ENCODE data around the gene CFAP221.

DNA sequence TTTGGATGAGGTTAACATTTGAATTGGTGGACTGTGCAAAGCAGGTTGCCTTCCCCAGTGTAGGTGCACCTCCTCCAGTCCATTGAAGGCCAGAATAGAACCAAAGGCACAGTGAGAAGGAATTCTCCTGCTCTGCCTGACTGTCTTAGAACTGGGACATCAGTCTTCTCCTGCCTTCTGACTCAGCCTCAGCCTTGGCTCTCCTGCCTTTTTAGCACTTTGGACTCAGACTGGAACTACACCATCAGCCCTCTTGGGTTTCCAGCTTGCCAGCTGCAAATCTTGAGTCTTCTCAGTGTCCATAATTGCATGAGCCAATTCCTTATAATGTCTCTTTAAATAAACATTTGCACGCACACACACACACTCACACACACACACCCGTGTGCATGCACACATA, 126.8 kb downstream of the CFAP221 start:
- TF ChIP-seq, protein P1, sequence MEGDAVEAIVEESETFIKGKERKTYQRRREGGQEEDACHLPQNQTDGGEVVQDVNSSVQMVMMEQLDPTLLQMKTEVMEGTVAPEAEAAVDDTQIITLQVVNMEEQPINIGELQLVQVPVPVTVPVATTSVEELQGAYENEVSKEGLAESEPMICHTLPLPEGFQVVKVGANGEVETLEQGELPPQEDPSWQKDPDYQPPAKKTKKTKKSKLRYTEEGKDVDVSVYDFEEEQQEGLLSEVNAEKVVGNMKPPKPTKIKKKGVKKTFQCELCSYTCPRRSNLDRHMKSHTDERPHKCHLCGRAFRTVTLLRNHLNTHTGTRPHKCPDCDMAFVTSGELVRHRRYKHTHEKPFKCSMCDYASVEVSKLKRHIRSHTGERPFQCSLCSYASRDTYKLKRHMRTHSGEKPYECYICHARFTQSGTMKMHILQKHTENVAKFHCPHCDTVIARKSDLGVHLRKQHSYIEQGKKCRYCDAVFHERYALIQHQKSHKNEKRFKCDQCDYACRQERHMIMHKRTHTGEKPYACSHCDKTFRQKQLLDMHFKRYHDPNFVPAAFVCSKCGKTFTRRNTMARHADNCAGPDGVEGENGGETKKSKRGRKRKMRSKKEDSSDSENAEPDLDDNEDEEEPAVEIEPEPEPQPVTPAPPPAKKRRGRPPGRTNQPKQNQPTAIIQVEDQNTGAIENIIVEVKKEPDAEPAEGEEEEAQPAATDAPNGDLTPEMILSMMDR (IDR thresholded peaks at IDR 0.05), result no peak
- TF ChIP-seq POLR2A (IDR thresholded peaks at IDR 0.05), result no peak
- no peak for TF ChIP-seq POLR2AphosphoS5 (IDR thresholded peaks at IDR 0.05)
- TF ChIP-seq EP300 (IDR thresholded peaks at IDR 0.05), result no peak

Data from gastroesophageal sphincter (tissue), 3 donors.